GM21528 (cell line): ENCODE measurements around the gene ELFN1.

ENCODE experiments used
- ATAC-seq: cut with Tn5 transposase; IDR thresholded peaks from one replicate; pipeline ENCODE4 v1.9.1; 2021; ENCODE audit warnings: mild to moderate bottlenecking, moderate library complexity; ENCODE audit not compliant: unreplicated experiment, low FRiP score

Gene ELFN1

DNA sequence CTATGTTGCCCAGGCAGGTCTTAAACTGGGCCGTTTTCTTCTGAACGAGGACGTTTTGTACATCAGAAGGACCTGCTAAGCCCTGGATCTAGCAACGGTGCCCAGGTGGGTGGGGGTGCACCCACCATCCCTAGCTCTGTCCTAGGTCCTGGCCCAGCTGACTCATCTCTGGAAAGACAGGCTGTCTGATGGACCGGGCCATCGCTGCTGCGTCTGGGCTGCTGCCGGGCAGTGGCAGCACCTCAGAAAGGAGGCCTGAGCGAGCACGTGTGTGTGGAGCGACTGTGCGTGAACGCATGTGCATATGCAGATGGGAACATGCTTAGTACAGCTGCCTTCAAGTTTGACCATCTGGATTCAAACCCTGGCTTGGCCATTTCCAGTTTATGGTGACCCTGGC lies 7.3 kb upstream of the ELFN1 start:
- ATAC-seq, result no peak

DNA sequence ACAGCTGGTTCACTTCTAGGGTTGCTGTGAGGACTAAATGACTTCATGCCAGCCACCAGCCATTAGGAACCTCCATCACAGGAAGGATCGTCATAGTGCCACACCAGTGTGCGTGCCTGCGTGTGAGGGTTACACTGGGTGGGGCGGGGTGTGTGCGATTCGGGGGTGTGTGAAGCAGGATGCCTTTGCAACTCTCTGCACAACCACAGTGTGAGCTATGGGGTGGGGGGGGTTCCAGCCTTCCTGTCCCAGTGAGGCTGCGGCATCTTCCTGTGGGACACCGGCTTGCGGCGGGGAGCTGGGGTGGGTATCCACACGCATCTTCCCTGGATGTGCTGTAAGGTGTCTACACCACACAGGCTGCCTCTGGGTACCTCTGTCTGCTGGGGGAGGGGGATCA lies 6.9 kb upstream of the ELFN1 start:
- no peak for ATAC-seq

DNA sequence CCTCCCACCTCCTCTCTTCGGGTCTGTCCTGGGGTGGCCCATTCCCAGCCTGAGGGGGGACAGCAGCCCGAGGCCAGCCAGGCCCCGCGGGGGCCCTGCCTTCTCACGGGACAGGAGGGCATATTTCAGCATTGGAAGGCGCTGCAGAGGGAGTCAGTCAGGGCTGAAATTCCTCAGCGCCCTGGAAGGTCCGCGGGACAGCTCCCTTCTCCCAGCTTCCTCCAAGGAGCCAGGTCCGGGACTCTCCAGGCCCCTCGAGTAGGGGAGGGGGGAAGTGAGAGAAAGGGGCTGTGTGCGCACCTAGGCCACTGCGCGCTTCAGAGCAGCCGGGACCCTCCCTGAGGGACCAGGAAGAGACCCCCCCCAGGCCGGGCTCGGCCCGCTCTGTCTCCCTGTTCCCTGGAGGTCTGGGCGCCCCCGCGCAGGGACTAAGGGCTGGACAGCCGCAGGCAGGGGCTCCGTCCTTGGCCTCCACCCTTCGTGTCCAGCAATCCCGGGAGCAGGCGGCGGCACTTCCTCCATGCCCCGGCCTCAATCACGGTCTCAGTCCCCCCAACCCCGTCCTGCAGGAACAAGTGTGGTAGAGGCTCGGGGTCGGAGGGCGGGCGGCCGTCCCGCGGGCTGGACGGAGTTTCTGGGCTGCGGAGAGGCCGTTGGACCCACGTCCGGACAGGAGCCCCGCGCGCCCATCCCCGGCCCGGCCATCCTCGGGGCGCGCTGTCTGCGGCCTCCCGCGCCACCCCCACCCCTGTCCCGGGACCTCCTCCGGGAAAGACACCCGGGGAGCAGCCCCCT lies 6.0 kb upstream of the ELFN1 start:
- no peak for ATAC-seq

DNA sequence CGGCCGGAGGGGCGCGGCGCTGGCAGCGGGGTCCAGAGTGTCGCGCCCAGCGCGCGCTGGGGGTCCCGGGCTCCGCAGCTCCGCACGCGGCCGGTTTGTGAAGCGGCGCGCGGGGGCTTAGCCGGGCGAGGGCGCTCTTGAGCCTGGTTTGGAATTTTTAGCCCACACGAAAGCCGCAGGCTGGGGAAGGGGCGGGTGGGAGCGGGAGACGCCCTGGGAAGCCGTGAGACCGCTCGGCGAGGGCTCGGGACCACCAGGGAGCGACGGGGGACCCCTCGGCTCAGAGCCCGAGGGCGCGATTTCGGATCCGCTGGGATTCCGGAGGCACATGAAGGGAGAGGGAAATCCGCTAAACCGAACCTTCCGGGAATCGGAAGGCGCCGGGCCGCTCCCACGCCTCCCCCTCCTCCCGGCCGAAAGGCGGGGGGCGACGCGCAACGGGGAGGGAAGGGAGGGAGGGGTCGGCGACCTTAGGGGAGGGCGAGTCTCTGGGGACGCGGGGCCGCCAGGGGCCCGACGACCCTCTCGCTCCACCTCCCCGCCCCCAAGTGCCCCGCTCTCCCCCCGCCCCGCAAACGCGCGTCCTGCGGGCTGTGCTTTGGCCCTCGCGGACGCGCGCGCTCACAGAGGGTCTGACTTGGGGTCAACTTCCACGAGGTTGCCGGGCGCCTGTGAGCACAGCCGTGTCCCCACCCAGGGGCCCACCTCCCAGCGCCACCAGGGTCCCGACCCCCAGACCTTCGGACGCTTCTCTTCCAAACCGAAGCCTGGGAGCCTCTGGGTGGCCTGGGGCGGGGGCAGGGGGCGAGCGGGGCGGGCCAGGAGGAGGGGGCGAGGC lies 5.1 kb upstream of the ELFN1 start:
- ATAC-seq, result no peak

DNA sequence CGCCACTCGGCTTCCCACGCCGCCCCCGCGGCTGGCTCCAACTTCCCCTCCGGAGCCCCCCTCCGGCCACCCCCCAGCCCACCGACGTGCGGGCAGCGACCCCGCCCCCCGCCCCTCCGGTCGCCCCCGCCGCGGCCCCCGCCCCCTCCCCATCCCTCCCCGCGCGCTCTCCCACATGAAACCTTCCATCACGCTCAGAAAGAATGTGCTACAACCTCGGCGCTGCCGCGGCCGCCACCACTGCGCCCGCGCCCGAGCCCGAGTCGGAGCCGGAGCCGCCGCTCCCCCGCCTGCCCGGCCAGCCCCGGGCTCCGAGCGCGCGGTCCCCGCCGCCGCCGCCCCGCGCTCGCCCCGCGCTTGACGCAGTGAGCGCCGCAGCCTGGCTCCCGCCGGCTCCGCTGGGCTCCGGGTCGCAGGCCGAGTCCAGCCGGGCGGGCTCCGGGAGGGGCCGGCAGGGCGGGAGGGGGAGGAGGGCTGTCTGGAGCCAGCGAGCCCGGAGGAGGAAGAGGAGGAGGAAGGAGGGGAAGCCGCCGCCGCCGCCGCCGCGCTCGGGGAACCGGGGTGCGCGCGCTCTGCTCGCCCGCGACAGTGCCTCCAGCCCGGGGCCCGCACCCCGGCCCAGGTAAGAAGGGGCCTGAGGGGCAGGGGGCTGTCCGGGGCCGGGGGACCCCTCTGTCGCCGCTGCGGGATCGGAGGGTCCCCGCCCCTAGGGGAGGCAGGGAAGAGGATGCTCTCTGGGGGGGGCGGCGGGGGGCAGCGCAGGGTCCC lies 4.3 kb upstream of the ELFN1 start:
- ATAC-seq, result no peak

DNA sequence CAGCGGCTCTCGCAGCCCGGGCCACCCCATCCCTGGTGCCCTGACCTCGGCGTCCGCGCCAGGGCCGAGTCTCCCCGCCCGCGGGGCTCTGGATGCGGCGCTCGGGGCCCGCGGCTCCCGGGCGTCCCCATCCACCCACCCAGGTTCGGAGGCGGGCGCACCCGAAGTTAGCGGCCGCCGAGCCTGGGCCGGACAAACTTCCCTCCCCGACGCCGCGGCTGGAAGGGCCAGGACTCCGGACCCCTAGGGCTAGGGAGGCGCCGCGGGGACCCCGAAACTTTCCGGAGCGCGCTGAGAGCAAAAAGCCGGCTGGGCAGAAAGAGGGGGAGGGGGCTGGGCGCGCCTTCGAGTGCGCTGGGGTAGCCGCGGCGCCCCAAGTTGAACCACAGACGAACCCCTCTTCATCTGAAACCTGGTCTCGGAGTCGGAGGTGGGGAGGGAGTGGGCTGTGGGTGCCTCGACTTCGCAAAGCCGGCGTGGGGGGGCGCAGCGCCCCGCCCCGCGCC lies 3.7 kb upstream of the ELFN1 start:
- no peak for ATAC-seq

DNA sequence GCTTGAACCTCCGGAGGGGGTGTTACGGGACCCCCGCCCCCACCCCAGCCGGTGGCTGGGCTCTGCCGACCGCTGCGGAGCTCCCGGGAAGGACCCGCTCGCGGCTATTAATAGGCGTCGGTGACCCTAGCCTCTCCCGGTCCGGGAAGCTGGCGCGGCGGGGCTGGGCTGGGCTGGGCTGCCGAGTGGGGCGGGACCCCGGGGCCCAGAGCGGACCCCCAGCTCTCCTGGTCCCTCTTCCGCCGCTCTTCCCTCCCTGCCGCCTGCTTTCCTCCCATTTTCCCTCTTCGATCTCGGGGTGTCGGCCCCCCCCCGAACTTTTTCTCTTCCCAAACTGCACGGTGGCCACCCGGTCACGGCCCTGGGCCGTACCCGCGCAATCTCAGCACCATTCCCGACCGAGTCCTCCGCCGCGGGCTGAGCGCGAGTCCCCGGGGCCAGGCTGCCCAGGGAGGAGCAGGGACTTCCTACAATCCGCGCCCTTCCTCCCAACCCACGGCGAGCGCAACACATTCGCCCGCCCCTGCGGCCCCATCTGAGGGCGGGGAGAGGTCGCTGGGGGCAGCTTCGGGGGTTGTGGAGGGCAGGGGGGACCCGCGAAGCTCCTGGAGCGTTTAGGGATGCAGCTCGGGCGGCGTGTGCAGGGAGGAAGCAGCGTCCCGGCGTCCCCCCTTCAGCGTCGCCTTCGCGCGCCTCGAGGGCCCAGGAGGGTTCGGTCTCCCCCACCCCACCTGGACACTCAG lies 3.1 kb upstream of the ELFN1 start:
- ATAC-seq, result no peak

DNA sequence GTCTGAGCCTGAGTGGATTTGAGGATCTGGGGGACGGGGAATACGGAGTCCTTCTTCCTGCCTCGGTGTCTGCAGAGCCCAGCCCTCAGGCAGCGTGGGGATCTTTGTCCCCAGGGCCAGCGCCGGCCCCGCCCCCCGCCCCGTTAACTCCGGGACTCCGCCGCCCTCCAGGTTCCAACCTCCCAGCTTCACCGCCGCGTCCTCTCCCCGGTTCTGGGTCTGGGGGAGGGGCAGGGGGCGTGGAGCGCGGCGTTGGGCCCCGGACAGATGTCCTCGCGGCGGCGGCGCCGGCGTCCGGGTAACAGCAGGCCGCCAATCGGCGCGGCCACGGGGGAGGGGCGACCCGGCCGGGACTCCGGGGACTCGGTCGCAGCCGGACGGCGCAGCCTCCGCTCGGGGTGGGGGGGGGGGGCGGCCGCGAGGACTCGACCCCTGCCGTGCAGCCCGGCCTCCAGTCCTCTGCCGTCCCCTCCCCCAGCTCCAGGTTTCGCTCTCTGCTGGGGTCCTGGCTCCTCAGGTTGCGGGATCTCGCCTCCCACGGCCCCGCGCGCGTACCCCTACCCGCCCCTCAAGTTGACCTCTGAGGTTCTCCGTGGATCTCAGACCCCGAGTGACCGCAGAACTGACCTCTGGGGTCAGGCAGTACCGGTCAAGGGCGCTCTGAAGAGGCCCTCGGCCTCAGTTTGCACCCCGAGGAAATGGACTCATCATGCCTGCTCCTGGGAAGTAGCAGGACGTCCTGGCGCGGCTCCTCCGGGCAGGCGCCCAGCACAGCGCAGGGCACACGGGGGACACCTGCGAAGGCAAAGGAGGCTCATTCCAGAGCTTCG lies 2.3 kb upstream of the ELFN1 start:
- no peak for ATAC-seq

DNA sequence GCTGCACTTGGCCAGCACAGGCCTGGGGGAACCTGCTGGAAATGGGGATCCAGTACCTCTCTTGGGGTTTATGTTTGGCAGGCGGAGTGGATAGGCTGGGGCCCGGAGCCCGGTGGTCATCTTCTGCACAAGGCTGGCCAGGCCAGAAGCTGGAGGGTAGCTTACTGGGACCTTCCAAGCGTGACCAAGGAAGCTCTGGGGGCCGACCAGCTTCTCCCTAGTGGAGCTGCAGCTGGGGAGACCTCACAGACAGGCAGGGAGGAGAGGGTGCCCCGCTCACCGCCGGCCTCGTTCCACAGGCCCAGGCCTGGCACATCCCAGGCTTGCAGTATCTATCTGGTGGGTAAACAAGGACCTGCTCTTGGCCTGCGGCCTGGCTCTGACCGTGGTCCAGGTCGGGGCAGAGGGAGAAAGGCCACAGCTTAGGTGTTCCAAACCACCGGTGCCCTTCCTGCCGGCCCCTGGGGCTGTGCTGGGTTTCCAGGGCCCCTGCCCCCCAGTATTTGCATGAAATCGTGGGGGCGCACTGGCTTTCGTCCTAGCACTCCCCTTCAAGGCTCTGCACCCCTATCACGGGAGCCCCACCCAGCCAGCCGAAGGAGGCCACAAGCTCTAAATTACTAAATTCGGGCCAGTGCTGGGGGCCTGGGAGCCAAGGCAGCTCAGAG lies 1.5 kb upstream of the ELFN1 start:
- no peak for ATAC-seq

DNA sequence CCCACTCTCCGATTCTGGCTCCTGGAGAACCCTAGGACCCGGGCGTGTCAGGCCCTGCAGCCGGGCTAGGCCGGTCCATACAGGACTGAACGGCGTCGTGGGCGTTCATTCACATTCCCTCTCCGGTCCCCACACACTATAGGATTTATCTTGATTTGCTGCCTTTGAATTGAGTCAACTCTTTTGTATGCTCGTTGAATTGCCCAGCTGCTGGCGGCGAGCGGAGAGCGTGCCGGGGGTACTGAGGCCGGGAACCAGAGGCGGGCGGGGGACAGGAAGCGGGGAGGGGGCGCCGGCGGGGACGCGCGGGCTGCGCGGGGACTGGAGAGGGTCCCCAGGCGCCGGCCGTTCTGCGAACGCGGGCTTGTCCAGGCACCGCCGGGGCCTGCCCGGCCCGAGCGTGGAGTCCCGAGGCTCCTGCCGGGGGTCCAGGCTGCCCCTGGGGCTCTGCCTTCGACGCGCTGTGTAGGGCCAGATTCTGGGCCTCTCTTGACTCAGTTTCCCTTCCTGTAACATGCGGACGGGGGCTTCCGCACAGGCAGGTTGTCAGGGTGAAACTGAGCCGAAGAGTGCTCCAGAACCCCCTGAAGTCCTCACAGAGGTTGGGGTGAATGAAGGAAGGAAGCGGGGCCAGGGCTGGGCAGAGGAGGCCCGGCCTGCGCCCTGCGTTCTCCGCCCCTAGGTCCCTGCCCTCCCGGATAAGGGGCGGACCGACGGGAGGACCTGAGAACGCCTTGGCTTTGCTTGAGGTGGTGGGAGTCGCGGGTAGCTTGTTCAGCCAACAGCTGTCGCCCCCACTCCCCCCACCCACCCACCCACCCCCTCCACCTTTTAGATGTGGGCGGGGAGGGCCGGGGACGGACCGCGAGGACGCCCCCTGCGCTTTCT lies 769 bp upstream of the ELFN1 start:
- no peak for ATAC-seq

DNA sequence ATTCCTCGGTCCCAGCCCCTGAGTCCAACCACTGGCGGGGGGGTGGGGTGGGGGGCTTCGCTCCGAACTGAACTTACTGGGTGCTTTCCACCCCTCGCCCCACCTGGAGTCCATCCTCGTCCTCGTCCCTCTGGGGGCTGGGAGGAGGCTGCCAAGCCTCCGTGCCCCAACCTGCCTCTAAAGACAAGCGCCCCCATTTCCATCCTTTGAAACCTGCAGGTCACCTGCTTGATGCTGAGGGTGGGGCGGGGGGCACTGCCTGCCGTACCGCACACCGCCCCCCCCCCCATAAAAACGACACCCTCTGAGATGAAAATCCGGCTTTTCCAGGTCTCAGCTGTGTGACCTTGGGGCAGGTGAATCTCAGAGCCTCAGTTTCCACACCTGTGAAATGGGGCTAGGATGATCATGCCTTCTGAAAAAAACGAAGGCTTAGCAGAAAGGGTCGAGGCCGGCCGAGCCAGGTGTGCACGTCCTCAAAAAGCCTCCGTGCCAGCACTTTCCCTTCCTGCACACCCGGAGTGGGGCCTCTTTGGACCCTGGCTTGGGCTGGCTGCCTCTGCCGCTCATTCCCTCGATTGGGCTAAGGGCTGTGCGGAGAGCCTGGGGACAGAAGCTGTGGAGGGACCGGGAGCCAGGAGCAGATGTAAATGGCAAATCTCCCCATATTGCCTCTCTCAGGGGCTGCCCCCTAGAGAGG lies 967 bp downstream of the ELFN1 start:
- no peak for ATAC-seq

DNA sequence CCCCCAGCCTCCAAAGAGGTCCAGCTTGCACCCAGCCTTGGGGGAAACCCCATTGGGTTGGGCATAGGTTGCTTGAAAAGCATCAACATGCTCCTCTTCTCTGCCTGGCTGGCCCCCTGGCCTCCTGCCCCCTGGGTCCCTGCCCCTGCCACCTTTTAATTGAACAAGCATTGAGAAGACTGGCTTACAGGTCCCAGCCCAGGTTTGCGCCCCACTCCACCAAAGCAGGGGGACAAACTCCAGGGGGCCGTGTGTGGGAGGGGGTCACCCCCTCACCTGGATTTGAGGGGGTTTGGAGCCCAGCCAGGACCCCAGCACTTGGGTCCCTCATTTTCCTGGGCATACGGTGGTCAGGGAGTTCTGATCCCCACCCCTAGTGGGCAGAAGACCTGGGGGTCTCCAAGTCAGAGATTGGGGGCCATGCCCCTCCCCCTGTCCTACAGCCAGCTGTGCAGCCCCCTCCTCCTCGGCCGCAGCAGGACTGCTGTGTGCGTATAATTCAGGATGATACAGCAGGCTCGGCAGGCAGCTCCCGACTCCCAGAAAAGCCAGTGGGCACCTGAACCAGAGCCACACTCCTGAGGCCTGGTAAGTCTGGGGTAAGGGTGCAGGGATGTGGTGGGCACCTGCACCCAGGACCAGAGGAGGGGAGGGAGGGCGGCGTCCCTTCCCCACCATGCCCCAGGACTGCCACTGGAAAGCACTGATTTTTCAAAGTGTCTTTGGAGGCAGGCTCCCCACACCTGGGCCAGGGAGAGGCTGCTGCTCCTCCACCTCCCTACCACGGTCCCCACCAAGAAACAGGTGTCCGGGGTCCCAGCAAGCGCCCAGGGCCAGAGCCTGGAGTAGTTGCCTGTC lies 1.7 kb downstream of the ELFN1 start:
- no peak for ATAC-seq

DNA sequence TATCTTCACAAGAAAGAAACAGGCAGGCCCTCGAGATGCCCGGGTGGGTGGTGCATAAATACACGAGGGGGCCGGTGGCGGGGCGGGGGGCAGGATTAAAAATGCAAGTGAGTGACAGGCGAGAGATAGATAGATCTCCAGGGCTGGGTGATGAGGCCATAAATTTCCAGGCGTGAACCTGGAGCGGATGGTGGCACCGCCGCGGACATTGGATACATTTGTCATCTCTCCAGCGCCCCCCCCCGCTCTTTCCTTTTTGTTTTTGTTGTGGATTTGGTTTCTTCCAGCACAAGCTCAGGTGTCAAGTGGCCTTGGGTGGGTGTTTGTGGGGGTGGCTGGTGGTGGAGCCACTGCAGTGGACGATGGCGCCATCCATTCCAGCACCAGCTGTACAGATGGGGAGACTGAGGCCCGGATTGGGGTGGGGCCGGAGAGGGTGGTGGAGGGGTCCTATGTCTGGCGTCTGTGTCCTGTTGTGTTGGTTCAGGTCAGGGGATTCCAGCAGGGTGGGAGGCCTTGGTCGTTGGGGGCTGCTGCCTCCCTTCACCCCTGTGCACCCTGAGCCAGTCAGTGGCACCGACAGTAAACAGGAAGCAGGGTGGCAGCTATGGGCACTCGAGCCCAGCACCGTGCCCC lies 2.9 kb downstream of the ELFN1 start:
- no peak for ATAC-seq

DNA sequence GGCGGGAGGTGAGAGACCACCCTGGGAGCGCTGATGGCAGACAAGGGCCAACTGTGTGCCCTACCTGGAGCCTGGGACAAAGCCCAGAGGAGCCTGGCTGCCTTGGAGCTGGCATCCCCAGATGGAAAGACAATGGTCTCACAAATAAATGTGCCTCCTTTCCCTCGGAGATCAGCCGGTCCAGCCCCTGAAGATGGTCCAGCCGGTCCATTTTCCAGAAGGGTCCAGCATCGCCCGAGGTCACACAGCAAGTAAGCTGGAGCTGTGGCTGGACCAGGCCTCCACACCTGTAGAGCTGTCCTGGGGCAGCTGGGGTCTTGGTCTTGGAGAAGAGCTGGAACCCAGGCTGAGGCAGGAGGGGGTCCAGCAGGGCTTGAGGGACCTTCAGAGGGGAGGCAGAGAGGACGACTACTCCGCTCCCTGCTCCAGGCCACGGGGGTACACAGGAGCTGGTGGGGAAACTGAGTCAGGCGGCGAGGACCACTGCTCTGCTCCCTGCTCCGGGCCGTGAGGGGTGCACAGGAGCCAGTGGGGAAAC lies 3.6 kb downstream of the ELFN1 start:
- no peak for ATAC-seq

DNA sequence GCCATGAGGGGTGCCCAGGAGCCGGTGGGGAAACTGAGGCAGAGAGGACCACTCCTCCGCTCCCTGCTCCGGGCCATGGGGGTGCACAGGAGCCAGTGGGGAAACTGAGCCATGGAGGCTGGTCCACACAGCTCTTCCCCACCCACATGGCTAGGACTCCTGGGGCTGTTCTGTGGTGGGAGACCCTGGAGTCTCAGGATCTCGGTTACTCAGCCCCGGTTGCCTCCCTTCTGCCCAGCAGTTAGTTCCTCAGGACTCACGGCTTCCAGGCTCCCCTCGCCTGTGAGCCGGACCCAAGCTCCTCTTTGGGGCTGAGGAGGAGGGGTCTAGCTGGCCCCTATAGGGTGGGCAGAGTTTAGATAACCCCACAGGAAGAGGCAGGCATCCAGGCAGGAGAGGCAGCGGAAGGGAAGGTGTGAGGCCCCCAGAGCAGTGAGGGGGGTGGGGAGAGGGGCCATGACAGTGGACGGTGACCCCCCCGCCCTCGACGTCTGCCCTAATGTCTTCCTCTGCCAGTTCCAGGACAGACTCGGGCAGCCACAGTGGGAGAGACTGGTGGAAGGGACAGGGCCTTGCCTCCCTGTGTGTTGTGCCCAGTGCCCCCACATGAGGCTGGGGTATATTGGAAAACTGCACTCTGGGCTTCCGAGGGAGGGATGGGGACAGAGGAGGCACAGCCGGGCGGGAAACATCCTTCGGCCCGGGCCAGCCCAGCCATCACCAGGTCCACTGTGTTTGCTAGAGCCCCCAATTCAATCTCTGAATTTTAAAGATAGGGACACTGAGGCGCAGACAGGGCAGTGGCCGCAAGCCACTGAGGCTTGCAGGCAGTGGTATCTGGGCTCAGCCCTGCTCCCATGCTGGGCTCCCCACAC lies 4.3 kb downstream of the ELFN1 start:
- ATAC-seq, result no peak
